H1 (cell line): ENCODE data around the gene HMGCLL1. TPM values are rescaled to one million over a fixed set of nuclear protein-coding genes. Genes with fewer than 3 reads are reported as not detected.

Experiments
- CTCF ChIA-PET: fragments of 300-600 bp; sonication (Branson Sonifier 250); formaldehyde crosslinking; loops from one replicate; lab custom pipeline; 2021; ENCODE audit not compliant: partially characterized antibody; lab: Charles Lee
- POLR2A ChIA-PET: fragments of 300-600 bp; sonication (Branson Sonifier 250); formaldehyde crosslinking; loops from one replicate; lab custom pipeline; 2021; ENCODE audit warnings: inconsistent platforms; ENCODE audit not compliant: partially characterized antibody; lab: Charles Lee
- DNase-seq, 2 experiments: peaks; one replicate each; pipeline versions ENCODE4 v3.0.0 to v3.0.0-alpha.2; 2010 to 2022; ENCODE audit warnings: low spot score in 2 of 2, low read depth in 1 of 2, mixed read lengths in 1 of 2
- FAIRE-seq: peaks from 2 replicates; lab custom pipeline; 2011; peaks lifted over from hg19 to GRCh38; lab: Jason Lieb, UNC
- H2AFZ ChIP-seq: 2 replicates; pipeline ENCODE4 v1.8.1; 2012; ENCODE audit warnings: low read length, inconsistent platforms
- H2AK5ac ChIP-seq: 2 replicates; pipeline ENCODE4 v1.6.1; 2013; ENCODE audit warnings: low read depth, low read length
- H2BK120ac ChIP-seq: replicated peaks from 2 replicates; pipeline ENCODE3; 2013; ENCODE audit warnings: low read depth, low read length, inconsistent platforms
- H2BK12ac ChIP-seq: 2 replicates; pipeline ENCODE4 v1.6.1; 2013; ENCODE audit warnings: low read depth, low read length
- H2BK15ac ChIP-seq: 2 replicates; pipeline ENCODE4 v1.6.1; 2013; ENCODE audit warnings: low read length
- H2BK20ac ChIP-seq: 2 replicates; pipeline ENCODE4 v1.6.1; 2013; ENCODE audit warnings: low read length
- H2BK5ac ChIP-seq: 2 replicates; pipeline ENCODE4 v1.6.1; 2013; ENCODE audit warnings: low read depth, low read length
- H3K14ac ChIP-seq: 2 replicates; pipeline ENCODE4 v1.6.1; 2013; ENCODE audit warnings: inconsistent platforms; ENCODE audit not compliant: insufficient read length
- H3K18ac ChIP-seq: 2 replicates; pipeline ENCODE4 v1.6.1; 2013; ENCODE audit warnings: low read length; ENCODE audit errors: extremely low read depth
- H3K23ac ChIP-seq: 2 replicates; pipeline ENCODE4 v1.6.1; 2013; ENCODE audit warnings: inconsistent platforms; ENCODE audit not compliant: insufficient read length
- H3K23me2 ChIP-seq: 2 replicates; pipeline ENCODE4 v1.6.1; 2013; ENCODE audit warnings: low read depth, low read length
- H3K27ac ChIP-seq: 2 replicates; pipeline ENCODE4 v1.6.1; 2011; ENCODE audit warnings: low read depth, low read length, inconsistent platforms
- H3K27me3 ChIP-seq, 4 experiments: replicated peaks in 1 of 4; 1 replicate in 1 of 4; 2 replicates in 3 of 4; pipeline versions ENCODE4 v1.6.1 to v1.8.1; 2011 to 2013; ENCODE audit warnings: low read length in 3 of 4, mild to moderate bottlenecking in 3 of 4, inconsistent platforms in 2 of 4, mixed read lengths in 2 of 4, moderate library complexity in 1 of 4; ENCODE audit not compliant: control insufficient read depth in 3 of 4, insufficient read depth in 3 of 4; ENCODE audit errors: extremely low read depth in 1 of 4
- H3K36me3 ChIP-seq, 4 experiments: 2 replicates each; pipeline versions ENCODE4 v1.6.1 to v1.8.1; 2011 to 2013; ENCODE audit warnings: mild to moderate bottlenecking in 4 of 4, low read length in 3 of 4, moderate library complexity in 2 of 4, control low read depth in 1 of 4, inconsistent platforms in 1 of 4; ENCODE audit not compliant: insufficient read depth in 4 of 4, control insufficient read depth in 2 of 4
- H3K4ac ChIP-seq: replicated peaks from 2 replicates; pipeline ENCODE3; 2013; ENCODE audit warnings: low read length, low read depth, mixed read lengths, inconsistent platforms; ENCODE audit not compliant: insufficient read length
- H3K4me1 ChIP-seq, 4 experiments: replicated peaks in 1 of 4; 1 replicate in 1 of 4; 2 replicates in 3 of 4; pipeline versions ENCODE4 v1.6.1 to v1.8.1; 2011 to 2013; ENCODE audit warnings: low read length in 3 of 4, inconsistent platforms in 2 of 4, mixed read lengths in 1 of 4; ENCODE audit not compliant: insufficient read depth in 4 of 4, control insufficient read depth in 3 of 4
- H3K4me2 ChIP-seq, 2 experiments: 2 replicates each; pipeline versions ENCODE4 v1.6.1 to v1.8.1; 2011 to 2013; ENCODE audit warnings: low read depth in 2 of 2, low read length in 2 of 2, control low read depth in 1 of 2, inconsistent platforms in 1 of 2, mild to moderate bottlenecking in 1 of 2; ENCODE audit not compliant: insufficient read depth in 1 of 2
- H3K4me3 ChIP-seq, 4 experiments: fragments of 200-600, 300-600 bp in 1 of 4; sonication (generic), shearing (Covaris generic), sonication (Bioruptor Twin) in 1 of 4; 2 replicates each; pipeline versions ENCODE4 v1.5.1 to v1.8.1; 2011 to 2016; ENCODE audit warnings: low read length in 4 of 4, low read depth in 3 of 4, control low read depth in 2 of 4, inconsistent platforms in 2 of 4, mild to moderate bottlenecking in 2 of 4, mixed read lengths in 1 of 4, moderate library complexity in 1 of 4; ENCODE audit not compliant: insufficient read depth in 2 of 4; ENCODE audit errors: extremely low read depth in 1 of 4
- H3K56ac ChIP-seq: replicated peaks from 2 replicates; pipeline ENCODE3; 2013; ENCODE audit warnings: low read depth, mild to moderate bottlenecking, mixed read lengths, low read length, inconsistent platforms; ENCODE audit not compliant: insufficient read length
- H3K79me1 ChIP-seq: 2 replicates; pipeline ENCODE4 v1.6.1; 2013; ENCODE audit warnings: low read depth, low read length, control low read depth
- H3K79me2 ChIP-seq, 2 experiments: 2 replicates each; pipeline versions ENCODE4 v1.6.1 to v1.8.1; 2012 to 2013; ENCODE audit warnings: low read length in 2 of 2, mild to moderate bottlenecking in 2 of 2, inconsistent platforms in 1 of 2; ENCODE audit not compliant: insufficient read depth in 2 of 2, control insufficient read depth in 1 of 2
- H3K9ac ChIP-seq, 4 experiments: replicated peaks in 1 of 4; 1 replicate in 1 of 4; 2 replicates in 3 of 4; pipeline versions ENCODE4 v1.6.1 to v1.8.1; 2011 to 2013; ENCODE audit warnings: low read depth in 3 of 4, low read length in 3 of 4, control low read depth in 2 of 4, mild to moderate bottlenecking in 2 of 4, moderate library complexity in 2 of 4, inconsistent platforms in 1 of 4; ENCODE audit errors: extremely low read depth in 1 of 4
- H3K9me3 ChIP-seq, 2 experiments: 2 replicates each; pipeline versions ENCODE4 v1.6.1 to v1.8.1; 2012 to 2013; ENCODE audit warnings: mild to moderate bottlenecking in 2 of 2, moderate library complexity in 2 of 2, control low read depth in 1 of 2, inconsistent platforms in 1 of 2, low read depth in 1 of 2, low read length in 1 of 2, mixed read lengths in 1 of 2; ENCODE audit not compliant: insufficient read depth in 2 of 2
- H4K20me1 ChIP-seq, 2 experiments: replicated peaks in 1 of 2; 2 replicates each; pipeline versions ENCODE3 to v1.8.1; 2011 to 2013; ENCODE audit warnings: inconsistent platforms in 2 of 2, low read length in 2 of 2, mild to moderate bottlenecking in 1 of 2; ENCODE audit not compliant: insufficient read depth in 2 of 2, control insufficient read depth in 1 of 2
- H4K5ac ChIP-seq: 2 replicates; pipeline ENCODE4 v1.6.1; 2013; ENCODE audit warnings: low read length, low read depth, mixed read lengths, inconsistent platforms; ENCODE audit not compliant: insufficient read length
- H4K8ac ChIP-seq: 2 replicates; pipeline ENCODE4 v1.8.0; 2013; ENCODE audit warnings: mild to moderate bottlenecking, moderate library complexity, low read length, inconsistent platforms; ENCODE audit not compliant: insufficient read depth; ENCODE audit errors: extremely low read depth
- H4K91ac ChIP-seq: replicated peaks from 2 replicates; pipeline ENCODE3; 2013; ENCODE audit warnings: low read length, mixed read lengths, inconsistent platforms; ENCODE audit not compliant: insufficient read length
- ASH2L ChIP-seq: fragments of 200-600, 300-600 bp; sonication (generic); IDR thresholded peaks from one replicate; pipeline ENCODE4 v1.7.1; 2017; ENCODE audit warnings: low read length
- BACH1 ChIP-seq: IDR thresholded peaks from 2 replicates; pipeline ENCODE4 v1.6.1; 2012; ENCODE audit warnings: low read length, improper control_type of control experiment
- CBX8 ChIP-seq: fragments of 300-800, 300-1000 bp; sonication (generic); IDR thresholded peaks from 2 replicates; pipeline ENCODE4 v1.7.1; 2016; ENCODE audit warnings: low read depth, low read length, borderline replicate concordance
- GABPA ChIP-seq: IDR thresholded peaks from 2 replicates; pipeline ENCODE4 v1.6.1; 2011; ENCODE audit warnings: mild to moderate bottlenecking, low read length, moderate library complexity, borderline replicate concordance; ENCODE audit not compliant: insufficient read depth
- HDAC2 ChIP-seq, 2 experiments: fragments of 300-600 bp in 1 of 2; sonication (generic) in 1 of 2; IDR thresholded peaks; 2 replicates each; pipeline ENCODE4 v1.6.1; 2011 to 2012; ENCODE audit warnings: low read depth in 2 of 2, low read length in 2 of 2, mild to moderate bottlenecking in 2 of 2, moderate library complexity in 2 of 2, borderline replicate concordance in 1 of 2, inconsistent platforms in 1 of 2
- JUN ChIP-seq: IDR thresholded peaks from 2 replicates; pipeline ENCODE4 v1.6.1; 2011; ENCODE audit warnings: low read depth, mild to moderate bottlenecking, improper control_type of control experiment, low read length
- KDM4A ChIP-seq: IDR thresholded peaks from one replicate; pipeline ENCODE4 v1.7.1; 2012; ENCODE audit warnings: low read depth, mild to moderate bottlenecking, moderate library complexity, low read length, inconsistent platforms; ENCODE audit not compliant: severe bottlenecking
- POLR2AphosphoS5 ChIP-seq: IDR thresholded peaks from 2 replicates; pipeline ENCODE4 v1.6.1; 2011; ENCODE audit warnings: low read depth, low read length
- SAP30 ChIP-seq: fragments of 300-600 bp; sonication (generic); IDR thresholded peaks from 2 replicates; pipeline ENCODE4 v1.7.1; 2012; ENCODE audit warnings: low read length, moderate library complexity, mild to moderate bottlenecking, inconsistent platforms; ENCODE audit not compliant: insufficient read depth, insufficient replicate concordance
- SP4 ChIP-seq: IDR thresholded peaks from 2 replicates; pipeline ENCODE4 v1.6.1; 2012; ENCODE audit warnings: low read length, inconsistent platforms
- SRF ChIP-seq: IDR thresholded peaks from 2 replicates; pipeline ENCODE4 v1.6.1; 2011; ENCODE audit warnings: mild to moderate bottlenecking, low read depth, low read length, moderate library complexity
- TBP ChIP-seq: IDR thresholded peaks from 2 replicates; pipeline ENCODE4 v1.6.1; 2011; ENCODE audit warnings: low read depth, low read length, improper control_type of control experiment
- TCF12 ChIP-seq: IDR thresholded peaks from 2 replicates; pipeline ENCODE4 v1.6.1; 2011; ENCODE audit warnings: low read depth, mild to moderate bottlenecking, low read length
- ZNF274 ChIP-seq: IDR thresholded peaks from 2 replicates; pipeline ENCODE4 v1.7.0; 2012; ENCODE audit warnings: low read length, borderline replicate concordance; ENCODE audit errors: extremely low read depth
- WGBS, 2 experiments: shearing (Covaris generic) in 1 of 2; methylation state at CpG; one replicate each; pipeline versions ENCODE4 v1.1.6 to v1.1.7; 2013 to 2015; ENCODE audit warnings: low lambda C conversion rate in 2 of 2, mixed read lengths in 2 of 2, inconsistent platforms in 1 of 2, low coverage in 1 of 2, missing lambda C conversion rate in 1 of 2; ENCODE audit not compliant: insufficient replicate concordance in 2 of 2, insufficient coverage in 1 of 2, insufficient read length in 1 of 2; ENCODE audit errors: extremely low coverage in 1 of 2, missing lambda C conversion rate in 1 of 2; 5-methylcytosine and 5-hydroxymethylcytosine counted together
- polyA plus RNA-seq, 7 experiments: library from polyadenylated mRNA; depleted of rRNA in 3 of 7; stranded (reverse) in 5 of 7; unstranded in 2 of 7; fragments of >200 nt in 5 of 7; fragments of 200-250 nt in 2 of 7; gene quantifications; 1 replicate in 5 of 7; 2 replicates in 1 of 7; 4 replicates in 1 of 7; pipeline versions ENCODE4 v1.2.1 to v1.2.3, GENCODE V29; 2011 to 2013; ENCODE audit warnings: missing spikeins in 2 of 7, mixed read lengths in 2 of 7
- total RNA-seq: library from RNA; stranded (reverse); fragmentation: NEBNext Ultra II Directional; extraction: Animal tissue kit (Norgen Biotek cat#: 25700); gene quantifications from 2 replicates; pipeline ENCODE4 v1.2.1, GENCODE V29; 2021

Gene HMGCLL1
- total and polyA plus RNA-seq, 2 of the 8 experiments (the other 6 are each of a cell fraction or from before 2014, with no cell fraction given): 0.06 to 0.41 TPM

- Histone ChIP-seq H4K8ac (no peak overlapping the region), H3K4ac (no peak overlapping the region), H3K9me3 (no peaks in the 10 kb centered on the region), H4K20me1 (no peaks in the 10 kb centered on the region), H2BK15ac (no peak overlapping the region), H2BK12ac (no peak overlapping the region), H4K91ac (no peak overlapping the region), H2AK5ac (no peak overlapping the region), H3K56ac (no peak overlapping the region), H3K27me3 (peaks cover 0 to 1% (median 0%) of the 10 kb centered on the region in 4 experiments; a peak in 1 of 7 replicates), H2BK120ac (no peak overlapping the region), H3K9ac (no peak overlapping the region), H3K79me2 (no peaks in the 10 kb centered on the region), H3K4me3 (no peak overlapping the region), H3K36me3 (no peaks in the 10 kb centered on the region), H2BK5ac (no peak overlapping the region), H2AFZ (peak overlapping the region; percentile 72), H3K18ac (no peak overlapping the region), H3K79me1 (no peaks in the 10 kb centered on the region), H3K4me1 (no peaks in the 10 kb centered on the region), H3K23me2 (no peaks in the 10 kb centered on the region), H3K14ac (no peak overlapping the region), H3K27ac (no peak overlapping the region), H3K4me2 (no peak overlapping the region), H4K5ac (no peak overlapping the region), H2BK20ac (no peak overlapping the region), H3K23ac (no peak overlapping the region)
- WGBS, 2 experiments: 87% methylated on average over 3 of the region's 3 CpGs; no CpG with 5 or more reads in 1 of the 2 experiments
- DNase-seq (no peak), FAIRE-seq (no peak)
- ChIA-PET POLR2A (no interaction called here), CTCF (interaction anchor here (0.6 to 1.7 kb wide), 3 partner anchors 29 to 204 kb away, joined by 3 to 7 read pairs (median 3); no protein-coding TSS in a partner anchor)
- TF ChIP-seq SAP30: no peak
- no peak for TF ChIP-seq KDM4A
- TF ChIP-seq SRF: no peak
- TF ChIP-seq TCF12: no peak
- no peak for TF ChIP-seq SP4
- no peak for TF ChIP-seq ASH2L
- TF ChIP-seq JUN: no peak
- no peak for TF ChIP-seq ZNF274
- TF ChIP-seq POLR2AphosphoS5: no peak
- no peak for TF ChIP-seq BACH1
- no peak for TF ChIP-seq TBP
- TF ChIP-seq GABPA: no peak
- no peak for TF ChIP-seq HDAC2 (IDR thresholded peaks at IDR 0.05; ENCODE audit: borderline replicate concordance in 1 of 2, low read depth in 2 of 2, low read length in 2 of 2)
- no peak for TF ChIP-seq CBX8
These were observed 81.3 kb downstream of the HMGCLL1 start for GRCh38 chr6:55497694-55498093.
